Measurements from ENCODE around the gene FMN1.

Gene FMN1

GRCh38 chr15:32792436-32792835 is 402.1 kb downstream of the FMN1 start:
- Mint-ChIP-seq H3K27ac (no peak overlapping the region), H3K36me3 (ENCODE audit: low read depth) (peaks cover 4% of the 10 kb centered on the region), H3K4me3 (no peak overlapping the region), H3K9me3 (no peaks in the 10 kb centered on the region), H3K4me1 (peaks cover 13% of the 10 kb centered on the region), H3K27me3 (ENCODE audit: low read depth) (peaks cover 12% of the 10 kb centered on the region)
- TF ChIP-seq CTCF (IDR thresholded peaks at IDR 0.05; ENCODE audit: unreplicated experiment in 3 of 3) = no peak

GRCh38 chr15:32790352-32790999 is 404.0 kb downstream of the FMN1 start:
- Mint-ChIP-seq H3K4me1 (peaks cover 7% of the 10 kb centered on the region), H3K27ac (no peak overlapping the region), H3K9me3 (no peaks in the 10 kb centered on the region), H3K36me3 (ENCODE audit: low read depth) (peaks cover 4% of the 10 kb centered on the region), H3K4me3 (no peak overlapping the region), H3K27me3 (ENCODE audit: low read depth) (peaks cover 3% of the 10 kb centered on the region)
- no peak for TF ChIP-seq CTCF (IDR thresholded peaks at IDR 0.05; ENCODE audit: unreplicated experiment in 3 of 3)

- Mint-ChIP-seq H3K4me3 (no peak overlapping the region), H3K27ac (no peak overlapping the region), H3K4me1 (peaks cover 7% of the 10 kb centered on the region), H3K27me3 (ENCODE audit: low read depth) (no peaks in the 10 kb centered on the region), H3K9me3 (no peaks in the 10 kb centered on the region), H3K36me3 (ENCODE audit: low read depth) (peaks cover 4% of the 10 kb centered on the region)
- no peak for TF ChIP-seq CTCF (IDR thresholded peaks at IDR 0.05; ENCODE audit: unreplicated experiment in 3 of 3)
These were observed 406.6 kb downstream of the FMN1 start for GRCh38 chr15:32787949-32788348.

DNA sequence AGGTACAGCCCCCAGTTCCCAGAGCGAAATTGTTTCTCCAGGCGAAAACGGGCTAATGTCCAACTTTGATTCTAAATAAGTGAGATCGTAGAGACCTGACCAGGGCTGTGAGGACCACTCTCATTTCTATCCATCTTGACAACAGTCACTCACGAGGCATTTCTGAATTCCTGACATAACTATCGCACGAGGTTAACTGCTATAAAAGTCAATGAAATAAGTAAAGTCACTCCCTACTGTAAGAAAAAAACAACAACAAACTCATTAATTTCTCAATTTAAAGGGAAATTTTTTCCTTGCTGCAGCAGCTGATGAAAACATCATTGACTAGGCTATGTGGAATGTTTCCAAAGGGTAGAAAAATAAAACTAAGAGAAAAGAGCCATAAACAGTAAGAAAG is 407.6 kb downstream of the FMN1 start:
- no peaks in the 10 kb centered on the region for H3K27me3 Mint-ChIP-seq (ENCODE audit: low read depth)
- no peaks in the 10 kb centered on the region for H3K9me3 Mint-ChIP-seq
- no peak for TF ChIP-seq CTCF (IDR thresholded peaks at IDR 0.05; ENCODE audit: unreplicated experiment in 3 of 3)
- no peak overlapping the region for H3K27ac Mint-ChIP-seq
- no peaks in the 10 kb centered on the region for H3K36me3 Mint-ChIP-seq (ENCODE audit: low read depth)
- no peak overlapping the region for H3K4me3 Mint-ChIP-seq
- peaks cover 7% of the 10 kb centered on the region for H3K4me1 Mint-ChIP-seq

DNA sequence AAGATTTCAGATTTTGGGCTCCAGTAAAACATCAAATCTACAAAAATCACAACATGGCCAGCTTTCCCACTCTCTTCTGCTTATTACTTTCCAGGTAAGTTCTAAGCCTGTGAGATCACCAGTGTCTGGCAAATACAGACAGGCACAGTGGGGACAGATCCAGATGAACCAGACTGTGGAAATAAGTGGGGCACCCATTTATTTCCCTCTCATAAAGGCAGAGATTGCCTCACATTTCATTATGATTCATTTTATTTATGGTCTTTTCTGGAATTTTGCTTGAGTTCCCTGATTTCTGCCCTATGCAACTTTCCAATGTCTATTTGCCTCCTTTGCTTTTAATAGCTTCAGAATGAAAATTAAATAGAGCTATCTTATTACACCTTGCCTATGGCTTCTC is 409.9 kb downstream of the FMN1 start:
- Mint-ChIP-seq H3K27ac (no peak overlapping the region), H3K36me3 (ENCODE audit: low read depth) (no peaks in the 10 kb centered on the region), H3K27me3 (ENCODE audit: low read depth) (no peaks in the 10 kb centered on the region), H3K4me1 (no peaks in the 10 kb centered on the region), H3K9me3 (no peaks in the 10 kb centered on the region), H3K4me3 (no peak overlapping the region)
- no peak for TF ChIP-seq CTCF (IDR thresholded peaks at IDR 0.05; ENCODE audit: unreplicated experiment in 3 of 3)

DNA sequence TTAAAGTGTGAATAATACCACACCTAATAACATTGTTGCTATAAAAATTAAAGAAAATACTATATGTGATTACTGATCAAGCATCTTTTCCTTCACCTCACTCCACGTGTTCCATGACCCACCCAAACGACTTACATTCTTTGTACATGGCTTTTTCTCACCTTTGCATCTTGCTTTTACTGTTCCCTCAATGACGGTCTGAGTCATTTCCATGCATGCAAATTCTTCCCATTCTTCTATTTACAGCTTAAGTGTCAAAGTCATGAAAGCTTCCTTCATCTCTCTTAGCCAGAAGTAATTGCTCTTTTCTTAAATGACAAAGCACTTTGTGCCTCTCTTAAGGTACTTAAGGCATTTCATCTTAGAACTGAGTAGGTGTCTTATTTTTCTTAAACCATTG is 412.7 kb downstream of the FMN1 start:
- Mint-ChIP-seq H3K9me3 (peaks cover 5% of the 10 kb centered on the region), H3K27me3 (ENCODE audit: low read depth) (no peaks in the 10 kb centered on the region), H3K4me3 (no peak overlapping the region), H3K36me3 (ENCODE audit: low read depth) (peaks cover 4% of the 10 kb centered on the region), H3K27ac (no peak overlapping the region), H3K4me1 (no peaks in the 10 kb centered on the region)
- TF ChIP-seq CTCF (IDR thresholded peaks at IDR 0.05; ENCODE audit: unreplicated experiment in 3 of 3) = no peak

Data from nephron (organoid).